RWPE2 (cell line): ENCODE results near the gene AMER2.

Source experiments
- ATAC-seq: fragments of 200-7000 bp; cut with Tn5 transposase; 3 replicates; pipeline ENCODE4 v1.9.1; 2021; ENCODE audit warnings: low read depth
- DNase-seq: peaks from one replicate; pipeline ENCODE4 v3.0.0-alpha.2; 2020; ENCODE audit warnings: low spot score
- H3K27ac ChIP-seq: fragments of 450-650 bp; 2 replicates; pipeline ENCODE4 v1.5.1; 2017; ENCODE audit warnings: mild to moderate bottlenecking; ENCODE audit not compliant: poor library complexity, severe bottlenecking
- H3K27me3 ChIP-seq: fragments of 250-450 bp; sonication (Bioruptor Pico); 2 replicates; pipeline ENCODE4 v1.5.1; 2021; ENCODE audit warnings: mild to moderate bottlenecking, moderate library complexity; ENCODE audit not compliant: insufficient read depth, poor library complexity, severe bottlenecking
- H3K36me3 ChIP-seq: fragments of 250-450 bp; sonication (Bioruptor Pico); 2 replicates; pipeline ENCODE4 v1.5.1; 2020; ENCODE audit warnings: low read depth, mild to moderate bottlenecking, moderate library complexity
- H3K4me1 ChIP-seq: fragments of 250-450 bp; sonication (Bioruptor Pico); 2 replicates; pipeline ENCODE4 v1.5.1; 2021; ENCODE audit warnings: mild to moderate bottlenecking, moderate library complexity; ENCODE audit not compliant: insufficient read depth, poor library complexity, severe bottlenecking
- H3K4me3 ChIP-seq: fragments of 250-450 bp; sonication (Bioruptor Pico); 2 replicates; pipeline ENCODE4 v1.5.1; 2021; ENCODE audit warnings: mild to moderate bottlenecking, moderate library complexity; ENCODE audit not compliant: severe bottlenecking
- H3K9me3 ChIP-seq: fragments of 250-450 bp; sonication (Bioruptor Pico); 2 replicates; pipeline ENCODE4 v1.5.1; 2021; ENCODE audit warnings: mild to moderate bottlenecking, moderate library complexity; ENCODE audit not compliant: severe bottlenecking
- TF ChIP-seq, protein P1 (sequence below): fragments of 450-650 bp; IDR thresholded peaks from one replicate; pipeline ENCODE4 v1.5.1; 2017; ENCODE audit warnings: mild to moderate bottlenecking, moderate library complexity; ENCODE audit not compliant: poor library complexity, severe bottlenecking

The AMER2 gene

DNA sequence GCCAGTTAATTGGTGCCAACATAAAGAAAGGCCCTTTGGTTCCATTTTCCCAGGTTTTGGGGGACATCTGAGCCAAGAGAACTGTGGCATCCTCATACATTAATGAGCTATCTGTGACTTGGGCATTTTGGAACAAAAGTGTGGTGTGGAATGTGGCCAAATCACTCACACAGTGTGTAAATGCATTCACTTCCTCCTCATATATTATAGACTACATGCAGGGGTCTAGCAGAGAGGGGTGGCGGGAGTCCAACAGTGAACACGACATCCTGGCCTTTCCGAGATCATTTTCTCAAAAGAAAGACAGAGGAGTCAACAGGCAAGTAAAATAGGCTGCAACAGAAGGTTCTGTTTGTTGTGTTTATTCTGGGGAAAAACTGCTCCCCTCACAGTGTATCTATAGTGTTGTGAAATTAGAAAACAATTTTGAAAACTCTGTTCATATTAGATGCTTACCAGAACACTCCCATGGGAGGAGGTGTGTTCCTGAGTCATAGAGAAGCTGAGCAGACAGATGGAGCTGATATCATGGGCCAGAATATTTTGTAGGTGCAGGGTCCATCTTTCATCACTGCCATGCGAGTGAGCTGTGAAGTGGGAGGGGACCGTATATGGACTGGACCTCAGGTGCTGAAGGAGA, 39.2 kb downstream of the AMER2 start:
- ATAC-seq, result no peak
- no peaks in the 10 kb centered on the region for H3K4me1 ChIP-seq
- no peaks in the 10 kb centered on the region for H3K9me3 ChIP-seq
- H3K27me3 ChIP-seq, result peaks cover 26% of the 10 kb centered on the region
- no peak for DNase-seq
- no peak overlapping the region for H3K27ac ChIP-seq
- TF ChIP-seq, protein P1, sequence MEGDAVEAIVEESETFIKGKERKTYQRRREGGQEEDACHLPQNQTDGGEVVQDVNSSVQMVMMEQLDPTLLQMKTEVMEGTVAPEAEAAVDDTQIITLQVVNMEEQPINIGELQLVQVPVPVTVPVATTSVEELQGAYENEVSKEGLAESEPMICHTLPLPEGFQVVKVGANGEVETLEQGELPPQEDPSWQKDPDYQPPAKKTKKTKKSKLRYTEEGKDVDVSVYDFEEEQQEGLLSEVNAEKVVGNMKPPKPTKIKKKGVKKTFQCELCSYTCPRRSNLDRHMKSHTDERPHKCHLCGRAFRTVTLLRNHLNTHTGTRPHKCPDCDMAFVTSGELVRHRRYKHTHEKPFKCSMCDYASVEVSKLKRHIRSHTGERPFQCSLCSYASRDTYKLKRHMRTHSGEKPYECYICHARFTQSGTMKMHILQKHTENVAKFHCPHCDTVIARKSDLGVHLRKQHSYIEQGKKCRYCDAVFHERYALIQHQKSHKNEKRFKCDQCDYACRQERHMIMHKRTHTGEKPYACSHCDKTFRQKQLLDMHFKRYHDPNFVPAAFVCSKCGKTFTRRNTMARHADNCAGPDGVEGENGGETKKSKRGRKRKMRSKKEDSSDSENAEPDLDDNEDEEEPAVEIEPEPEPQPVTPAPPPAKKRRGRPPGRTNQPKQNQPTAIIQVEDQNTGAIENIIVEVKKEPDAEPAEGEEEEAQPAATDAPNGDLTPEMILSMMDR, result no peak
- no peaks in the 10 kb centered on the region for H3K36me3 ChIP-seq
- H3K4me3 ChIP-seq, result no peak overlapping the region

- Histone ChIP-seq H3K27ac (no peak overlapping the region), H3K9me3 (no peaks in the 10 kb centered on the region), H3K4me1 (no peaks in the 10 kb centered on the region), H3K27me3 (peaks cover 16% of the 10 kb centered on the region), H3K4me3 (no peak overlapping the region), H3K36me3 (no peaks in the 10 kb centered on the region)
- TF ChIP-seq, protein P1, result no peak
- no peak for DNase-seq
- ATAC-seq, result no peak
Measured at GRCh38 chr13:25131881-25132420, 40.1 kb downstream of the AMER2 start.

DNA sequence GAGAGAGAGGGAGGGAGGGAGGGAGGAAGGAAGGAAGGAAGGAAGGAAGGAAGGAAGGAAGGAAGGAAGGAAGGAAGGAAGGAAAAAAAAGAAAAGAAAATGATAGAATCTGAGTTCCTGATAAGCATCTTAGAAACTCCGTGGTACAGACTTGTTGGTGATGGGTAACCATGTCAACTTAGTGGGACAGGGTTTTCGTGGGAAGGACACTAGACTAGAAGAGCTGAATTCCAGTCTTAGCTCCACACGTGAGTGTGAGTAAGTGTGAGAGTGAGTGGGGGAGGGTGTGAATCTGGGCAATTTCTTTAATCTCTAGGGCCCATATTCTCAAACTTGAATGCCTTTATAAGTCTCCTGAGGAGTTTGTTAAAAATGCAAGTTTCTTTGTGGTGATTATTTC, 41.1 kb downstream of the AMER2 start:
- H3K36me3 ChIP-seq, result no peaks in the 10 kb centered on the region
- H3K4me3 ChIP-seq, result no peak overlapping the region
- no peaks in the 10 kb centered on the region for H3K4me1 ChIP-seq
- no peak for ATAC-seq
- H3K9me3 ChIP-seq, result no peaks in the 10 kb centered on the region
- no peak overlapping the region for H3K27ac ChIP-seq
- DNase-seq, result no peak
- TF ChIP-seq, protein P1, result no peak
- peaks cover 6% of the 10 kb centered on the region for H3K27me3 ChIP-seq

DNA sequence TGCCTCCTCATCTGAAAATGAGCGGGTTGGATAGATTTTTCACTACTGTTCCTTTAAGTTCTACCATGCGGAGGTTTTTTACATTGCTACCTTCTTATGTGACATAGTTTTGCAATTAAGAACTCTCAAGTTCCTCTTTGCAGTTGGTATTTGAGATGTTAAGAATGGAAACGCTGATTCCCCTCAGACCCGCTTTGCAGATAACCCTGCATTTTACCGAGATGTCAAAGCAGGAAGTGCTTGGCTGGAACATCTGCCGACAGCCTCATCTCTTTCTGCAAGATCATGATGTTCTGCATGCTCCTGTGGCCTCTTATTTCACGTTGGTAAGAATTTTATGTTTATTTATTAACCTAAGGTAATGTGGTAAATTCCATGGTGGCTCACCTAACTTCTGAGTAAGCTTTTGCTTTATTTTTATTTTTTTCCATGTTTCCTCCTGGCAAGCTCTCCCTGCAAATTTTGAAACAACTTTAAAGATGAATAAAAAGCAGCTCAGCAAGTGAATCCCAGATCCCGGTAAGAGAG, 53.6 kb downstream of the AMER2 start:
- Histone ChIP-seq H3K27ac (no peak overlapping the region), H3K4me3 (no peak overlapping the region), H3K9me3 (no peaks in the 10 kb centered on the region), H3K27me3 (no peaks in the 10 kb centered on the region), H3K4me1 (no peaks in the 10 kb centered on the region), H3K36me3 (no peaks in the 10 kb centered on the region)
- TF ChIP-seq, protein P1, result no peak
- DNase-seq (no peak), ATAC-seq (no peak)

DNA sequence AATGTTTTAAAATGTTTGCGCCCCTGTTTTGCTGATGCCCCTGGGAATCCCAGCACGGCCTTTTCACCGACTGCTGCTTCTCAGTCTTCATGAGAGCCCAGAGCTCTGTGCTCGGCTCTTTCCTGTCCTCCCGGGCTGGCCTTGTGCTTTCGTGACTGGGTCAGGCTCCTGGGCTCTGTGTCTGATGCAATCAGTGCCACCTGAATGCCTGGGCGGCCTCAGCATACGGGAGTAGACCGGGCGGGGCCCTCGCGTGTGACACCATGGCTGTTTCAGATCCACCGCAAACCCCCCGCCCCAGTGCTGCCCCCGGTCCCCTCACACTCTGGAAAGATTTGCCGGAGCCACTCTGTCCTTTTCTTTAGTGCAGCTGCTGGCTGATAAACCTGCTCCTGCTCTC, 54.8 kb downstream of the AMER2 start:
- no peaks in the 10 kb centered on the region for H3K36me3 ChIP-seq
- H3K27me3 ChIP-seq, result no peaks in the 10 kb centered on the region
- H3K9me3 ChIP-seq, result no peaks in the 10 kb centered on the region
- no peaks in the 10 kb centered on the region for H3K4me1 ChIP-seq
- TF ChIP-seq, protein P1, result no peak
- no peak overlapping the region for H3K27ac ChIP-seq
- DNase-seq (no peak), ATAC-seq (no peak)
- H3K4me3 ChIP-seq, result no peak overlapping the region
